Caco-2 (cell line): ENCODE data around the gene EPOP. TPM values are rescaled to one million over a fixed set of nuclear protein-coding genes. Genes with fewer than 3 reads are reported as not detected.

Source experiments
- BruUV-seq: library from RNA; stranded (reverse); fragments of 400-500 nt; replicated peaks from 2 replicates; lab custom pipeline; 2021; lab: Mats Ljungman, UMichigan
- CTCF ChIA-PET: fragments of 300-600 bp; sonication (Branson Sonifier 250); formaldehyde crosslinking; loops from one replicate; lab custom pipeline; 2022; ENCODE audit warnings: antibody characterized with exemption; lab: Charles Lee
- POLR2A ChIA-PET: fragments of 300-600 bp; sonication (Branson Sonifier 250); formaldehyde crosslinking; loops from one replicate; lab custom pipeline; 2022; ENCODE audit warnings: antibody characterized with exemption; lab: Charles Lee
- DNase-seq, 2 experiments: peaks; one replicate each; pipeline versions ENCODE4 v3.0.0 to v3.0.0-alpha.2; 2020 to 2022
- H3K27me3 ChIP-seq: replicated peaks from 2 replicates; pipeline ENCODE4 v1.6.0; 2011; ENCODE audit warnings: low read length; ENCODE audit not compliant: control insufficient read depth, insufficient read depth
- H3K36me3 ChIP-seq: 2 replicates; pipeline ENCODE4 v1.5.1; 2011; ENCODE audit warnings: low read length; ENCODE audit not compliant: control insufficient read depth, insufficient read depth
- H3K4me1 ChIP-seq: fragments of 250-450 bp; sonication (Bioruptor Pico); 2 replicates; pipeline ENCODE4 v1.5.1; 2020; ENCODE audit warnings: mild to moderate bottlenecking
- H3K4me3 ChIP-seq: 2 replicates; pipeline ENCODE4 v1.5.1; 2011; ENCODE audit warnings: low read depth, mild to moderate bottlenecking, control low read depth, low read length
- H3K9me3 ChIP-seq: fragments of 250-450 bp; sonication (Bioruptor Pico); 2 replicates; pipeline ENCODE4 v1.5.1; 2020; ENCODE audit warnings: mild to moderate bottlenecking, moderate library complexity
- H3K27ac Mint-ChIP-seq: one replicate; pipeline ENCODE4 v1.8.0; 2022; ENCODE audit warnings: mixed read lengths; ENCODE audit not compliant: unreplicated experiment
- H3K27me3 Mint-ChIP-seq: one replicate; pipeline ENCODE4 v1.8.0; 2022; ENCODE audit warnings: mixed read lengths; ENCODE audit not compliant: insufficient read depth, unreplicated experiment
- H3K36me3 Mint-ChIP-seq: one replicate; pipeline ENCODE4 v1.8.0; 2022; ENCODE audit warnings: mild to moderate bottlenecking, mixed read lengths; ENCODE audit not compliant: insufficient read depth, unreplicated experiment
- H3K4me1 Mint-ChIP-seq: one replicate; pipeline ENCODE4 v1.8.0; 2022; ENCODE audit warnings: low read depth, mixed read lengths; ENCODE audit not compliant: unreplicated experiment
- H3K4me3 Mint-ChIP-seq: one replicate; pipeline ENCODE4 v1.8.0; 2022; ENCODE audit warnings: mild to moderate bottlenecking, moderate library complexity, mixed read lengths; ENCODE audit not compliant: unreplicated experiment
- H3K9me3 Mint-ChIP-seq: one replicate; pipeline ENCODE4 v1.8.0; 2022; ENCODE audit warnings: mixed read lengths; ENCODE audit not compliant: unreplicated experiment
- CTCF ChIP-seq, 2 experiments: fragments of 200-600 bp in 1 of 2; IDR thresholded peaks; 1 replicate in 1 of 2; 2 replicates in 1 of 2; pipeline versions ENCODE4 v1.5.1 to v1.8.0; 2011 to 2022; ENCODE audit warnings: antibody characterized with exemption in 1 of 2, control low read depth in 1 of 2, inconsistent platforms in 1 of 2, low read depth in 1 of 2, low read length in 1 of 2, mild to moderate bottlenecking in 1 of 2, moderate library complexity in 1 of 2; ENCODE audit not compliant: insufficient read depth in 1 of 2, severe bottlenecking in 1 of 2, unreplicated experiment in 1 of 2
- intact Hi-C: fragments of 100-400 bp; cut with micrococcal nuclease; formaldehyde crosslinking; loops from one replicate; pipeline ENCODE4 v1.10.0; 2022; ENCODE audit not compliant: unreplicated experiment
- total RNA-seq: library from RNA; stranded (reverse); gene quantifications from 2 replicates; pipeline ENCODE4 v1.2.3, GENCODE V29; 2022

EPOP gene
- total RNA-seq, 1 experiment from 2014 or later, result 17.1 TPM

- H3K4me3 Mint-ChIP-seq, result peak overlapping the region; percentile 56
- Histone ChIP-seq H3K27me3 (no peaks in the 10 kb centered on the region), H3K4me3 (no peak overlapping the region), H3K36me3 (no peaks in the 10 kb centered on the region), H3K9me3 (no peaks in the 10 kb centered on the region), H3K4me1 (peaks cover 38% of the 10 kb centered on the region)
- CTCF ChIA-PET, result interaction anchor here (0.6 to 2.8 kb wide), 12 partner anchors 9 to 167 kb away, joined by 4 to 19 read pairs (median 4); no protein-coding TSS in a partner anchor
- POLR2A ChIA-PET, result interaction anchor here (0.6 to 0.7 kb wide), 2 partner anchors 29 to 73 kb away, joined by 3 to 4 read pairs; no protein-coding TSS in a partner anchor
- TF ChIP-seq CTCF (IDR thresholded peaks at IDR 0.05; ENCODE audit: insufficient read depth in 1 of 2, low read depth in 1 of 2, low read length in 1 of 2, severe bottlenecking in 1 of 2, unreplicated experiment in 1 of 2), result peak; percentile 93 to 95
- BruUV-seq, result no TSS peak
- intact Hi-C loops, result loop anchor here (1.0 kb wide), 3 partner anchors 27 to 58 kb away; partner anchors contain the start of gene CISD3
- peaks cover 21% of the 10 kb centered on the region for H3K4me1 Mint-ChIP-seq
- peak; percentile 93 to 95 for DNase-seq
- peaks cover 11% of the 10 kb centered on the region for H3K36me3 Mint-ChIP-seq
- peak overlapping the region; percentile 98 for H3K27ac Mint-ChIP-seq
- no peaks in the 10 kb centered on the region for H3K27me3 Mint-ChIP-seq
- no peaks in the 10 kb centered on the region for H3K9me3 Mint-ChIP-seq
These were observed 2.1 kb upstream of the EPOP start for GRCh38 chr17:38676706-38677504.

- H3K27me3 ChIP-seq, result no peaks in the 10 kb centered on the region
- peak overlapping the region; percentile 90 for H3K4me3 ChIP-seq
- peak overlapping the region; percentile 10 for H3K27ac Mint-ChIP-seq
- H3K4me3 Mint-ChIP-seq, result peak overlapping the region; percentile 71
- no peaks in the 10 kb centered on the region for H3K9me3 Mint-ChIP-seq
- peaks cover 41% of the 10 kb centered on the region for H3K4me1 ChIP-seq
- BruUV-seq, result no TSS peak
- intact Hi-C loops, result no loop called here
- peaks cover 11% of the 10 kb centered on the region for H3K36me3 Mint-ChIP-seq
- H3K36me3 ChIP-seq, result no peaks in the 10 kb centered on the region
- TF ChIP-seq CTCF (IDR thresholded peaks at IDR 0.05; ENCODE audit: insufficient read depth in 1 of 2, low read depth in 1 of 2, low read length in 1 of 2, severe bottlenecking in 1 of 2, unreplicated experiment in 1 of 2), result peak; percentile 18 to 54
- peak in 1 of 2 experiments; percentile 64 for DNase-seq
- ChIA-PET POLR2A (interaction anchor here (0.5 to 0.7 kb wide), 2 partner anchors 17 to 160 kb away, joined by 6 to 7 read pairs; no protein-coding TSS in a partner anchor), CTCF (interaction anchor here (0.6 to 1.1 kb wide), 3 partner anchors 17 to 116 kb away, joined by 3 to 5 read pairs (median 5); no protein-coding TSS in a partner anchor)
- peaks cover 29% of the 10 kb centered on the region for H3K4me1 Mint-ChIP-seq
- no peaks in the 10 kb centered on the region for H3K27me3 Mint-ChIP-seq
- H3K9me3 ChIP-seq, result no peaks in the 10 kb centered on the region
These were observed 576 bp downstream of the EPOP start for GRCh38 chr17:38674014-38674748.

- intact Hi-C loops, result no loop called here
- Histone ChIP-seq H3K27me3 (no peaks in the 10 kb centered on the region), H3K9me3 (no peaks in the 10 kb centered on the region), H3K4me3 (peak overlapping the region; percentile 90), H3K4me1 (peaks cover 41% of the 10 kb centered on the region), H3K36me3 (no peaks in the 10 kb centered on the region)
- POLR2A ChIA-PET, result no interaction called here
- Mint-ChIP-seq H3K36me3 (peaks cover 11% of the 10 kb centered on the region), H3K9me3 (no peaks in the 10 kb centered on the region), H3K4me3 (peak overlapping the region; percentile 71), H3K27ac (no peak overlapping the region), H3K4me1 (peaks cover 33% of the 10 kb centered on the region), H3K27me3 (peaks cover 3% of the 10 kb centered on the region)
- no peak for DNase-seq
- no TSS peak for BruUV-seq
- CTCF ChIA-PET, result interaction anchor here (1.1 kb wide), 1 partner anchor 116 kb away, joined by 5 read pairs; no protein-coding TSS in a partner anchor
- no peak for TF ChIP-seq CTCF (IDR thresholded peaks at IDR 0.05; ENCODE audit: insufficient read depth in 1 of 2, low read depth in 1 of 2, low read length in 1 of 2, severe bottlenecking in 1 of 2, unreplicated experiment in 1 of 2)
These were observed 1.1 kb downstream of the EPOP start for GRCh38 chr17:38673707-38674013.
